GM19452 (cell line): ENCODE measurements around the gene CNPY1.
"Not testable (repeated sequence)": the region's sequence is repeated elsewhere in the genome, so short reads cannot be mapped to it uniquely, and the experiment has no call there.

Source experiments
- ATAC-seq: cut with Tn5 transposase; IDR thresholded peaks from one replicate; pipeline ENCODE4 v1.9.1; 2021; ENCODE audit not compliant: unreplicated experiment

CNPY1 gene

GRCh38 chr7:155579565-155579964, 33.2 kb upstream of the CNPY1 start:
- ATAC-seq: no peak

GRCh38 chr7:155578016-155578415, 31.7 kb upstream of the CNPY1 start:
- no peak for ATAC-seq

- ATAC-seq: no peak
These were observed 31.1 kb upstream of the CNPY1 start for GRCh38 chr7:155577509-155577905.

- no peak for ATAC-seq
These were observed 30.6 kb upstream of the CNPY1 start for GRCh38 chr7:155576900-155577508.

GRCh38 chr7:155576416-155576815, 30.1 kb upstream of the CNPY1 start:
- no peak for ATAC-seq

GRCh38 chr7:155574556-155575290, 28.4 kb upstream of the CNPY1 start:
- no peak for ATAC-seq

- no peak for ATAC-seq
These were observed 25.4 kb upstream of the CNPY1 start for GRCh38 chr7:155571581-155572345.

- ATAC-seq: no peak
These were observed 24.6 kb upstream of the CNPY1 start for GRCh38 chr7:155570991-155571390.

GRCh38 chr7:155570171-155570958, 24.0 kb upstream of the CNPY1 start:
- ATAC-seq: no peak

GRCh38 chr7:155569681-155570080, 23.3 kb upstream of the CNPY1 start:
- ATAC-seq: no peak

- no peak for ATAC-seq
These were observed 22.6 kb upstream of the CNPY1 start for GRCh38 chr7:155568842-155569494.

- ATAC-seq: no peak
These were observed 21.9 kb upstream of the CNPY1 start for GRCh38 chr7:155568333-155568660.

GRCh38 chr7:155567646-155568332, 21.4 kb upstream of the CNPY1 start:
- ATAC-seq: no peak

GRCh38 chr7:155566011-155566836, 19.9 kb upstream of the CNPY1 start:
- ATAC-seq: no peak

GRCh38 chr7:155565596-155565995, 19.2 kb upstream of the CNPY1 start:
- no peak for ATAC-seq

- not testable (repeated sequence) for ATAC-seq
These were observed 16.6 kb upstream of the CNPY1 start for GRCh38 chr7:155562976-155563375.

GRCh38 chr7:155562106-155562505, 15.7 kb upstream of the CNPY1 start:
- no peak for ATAC-seq

GRCh38 chr7:155560982-155561686, 14.8 kb upstream of the CNPY1 start:
- no peak for ATAC-seq
